GM21737 (cell line): ENCODE results near the gene LEF1.

Source experiments
- ATAC-seq: cut with Tn5 transposase; IDR thresholded peaks from one replicate; pipeline ENCODE4 v1.9.1; 2021; ENCODE audit warnings: mild to moderate bottlenecking, moderate library complexity; ENCODE audit not compliant: unreplicated experiment

The LEF1 gene

DNA sequence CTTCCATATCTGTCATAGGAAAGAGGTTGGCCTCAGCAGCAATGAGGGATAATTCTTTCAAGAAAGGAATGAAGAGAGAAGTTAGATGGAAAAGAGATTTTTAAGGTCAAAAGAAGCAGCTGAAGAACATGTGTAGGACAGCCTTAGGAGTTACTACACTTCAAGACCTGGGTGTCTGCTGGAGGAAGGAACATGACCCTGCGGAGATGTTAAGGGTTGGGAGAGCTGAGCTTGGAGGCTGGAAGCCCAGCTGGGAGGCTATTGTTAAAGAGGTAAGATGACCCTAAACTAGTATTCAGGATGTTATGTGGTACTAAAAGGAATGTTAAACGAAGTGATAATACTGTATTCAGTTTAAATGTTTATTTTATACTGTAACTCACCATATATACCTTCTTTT lies 164.1 kb downstream of the LEF1 start:
- ATAC-seq, result no peak

- ATAC-seq, result no peak
Measured at GRCh38 chr4:108003982-108004515, 164.7 kb downstream of the LEF1 start.

GRCh38 chr4:108001540-108002135 lies 167.1 kb downstream of the LEF1 start:
- no peak for ATAC-seq

GRCh38 chr4:107999932-108000539 lies 168.7 kb downstream of the LEF1 start:
- ATAC-seq, result no peak

- no peak for ATAC-seq
Measured at GRCh38 chr4:107997794-107998193, 170.9 kb downstream of the LEF1 start.
